Stimulated activated CD8-positive, alpha-beta memory T cell treated with anti-CD3 and anti-CD28 coated beads, Interleukin-4, amount 100 ng/mL, for 1 hour (primary cell): ENCODE measurements around the gene C1orf74.

Experiments used
- DNase-seq, 2 donors: peaks; one replicate each; pipeline ENCODE4 v3.0.0-alpha.2; 2020; ENCODE audit warnings: low read depth in 2 of 2, low spot score in 1 of 2

Gene C1orf74

GRCh38 chr1:209772126-209772525, 12.2 kb downstream of the C1orf74 start:
- no peak for DNase-seq

- DNase-seq: no peak
Observed at GRCh38 chr1:209770636-209771415, 13.5 kb downstream of the C1orf74 start.

- no peak for DNase-seq
Observed at GRCh38 chr1:209769971-209770370, 14.4 kb downstream of the C1orf74 start.

GRCh38 chr1:209769171-209769904, 15.0 kb downstream of the C1orf74 start:
- DNase-seq: peak; percentile 44 to 57

GRCh38 chr1:209768354-209768774, 16.0 kb downstream of the C1orf74 start:
- DNase-seq: peak; percentile 50 to 68

- no peak for DNase-seq
Observed at GRCh38 chr1:209767706-209768105, 16.7 kb downstream of the C1orf74 start.

- no peak for DNase-seq
Observed at GRCh38 chr1:209767096-209767495, 17.3 kb downstream of the C1orf74 start.

- no peak for DNase-seq
Observed at GRCh38 chr1:209766051-209766450, 18.3 kb downstream of the C1orf74 start.

- DNase-seq: no peak
Observed at GRCh38 chr1:209761011-209761635, 23.2 kb downstream of the C1orf74 start.

- DNase-seq: no peak
Observed at GRCh38 chr1:209759829-209760359, 24.5 kb downstream of the C1orf74 start.

- no peak for DNase-seq
Observed at GRCh38 chr1:209758400-209758799, 26.0 kb downstream of the C1orf74 start.

- no peak for DNase-seq
Observed at GRCh38 chr1:209756615-209757445, 27.5 kb downstream of the C1orf74 start.

GRCh38 chr1:209755926-209756614, 28.3 kb downstream of the C1orf74 start, which contains the start of gene TRAF3IP3:
TRAF3IP3 (plus strand) TSS chr1:209756053; CDS start chr1:209760040, 3,987 bp downstream.
- peak; percentile 36 to 52 for DNase-seq

- DNase-seq: no peak
Observed at GRCh38 chr1:209755256-209755655, 29.1 kb downstream of the C1orf74 start.

- DNase-seq: no peak
Observed at GRCh38 chr1:209752890-209753289, 31.5 kb downstream of the C1orf74 start.

GRCh38 chr1:209751627-209752231, 32.6 kb downstream of the C1orf74 start:
- no peak for DNase-seq

GRCh38 chr1:209749670-209750323, 34.6 kb downstream of the C1orf74 start:
- DNase-seq: no peak

GRCh38 chr1:209749205-209749604, 35.2 kb downstream of the C1orf74 start:
- DNase-seq: no peak

GRCh38 chr1:209748620-209749019, 35.7 kb downstream of the C1orf74 start:
- no peak for DNase-seq
